Keratinocyte (primary cell): ENCODE data around the gene CMYA5. TPM values are rescaled to one million over a fixed set of nuclear protein-coding genes. Genes with fewer than 3 reads are reported as not detected.
"Not testable (repeated sequence)": the region's sequence is repeated elsewhere in the genome, so short reads cannot be mapped to it uniquely, and the experiment has no call there.

Experiments used
- DNase-seq: peaks from one replicate; pipeline ENCODE4 v3.0.0-alpha.2; 2011; ENCODE audit warnings: low read depth, missing footprints, low spot score
- FAIRE-seq: peaks from 2 replicates; lab custom pipeline; 2011; peaks lifted over from hg19 to GRCh38; lab: Jason Lieb, UNC
- H2AFZ ChIP-seq: 2 replicates; pipeline ENCODE4 v1.6.0; 2012; ENCODE audit warnings: low read length, control low read depth, inconsistent platforms; ENCODE audit not compliant: control insufficient read depth
- H3K27ac ChIP-seq: 2 replicates; pipeline ENCODE4 v1.5.1; 2011; ENCODE audit warnings: low read length; ENCODE audit not compliant: control insufficient read depth, insufficient read depth
- H3K27me3 ChIP-seq: 3 replicates; pipeline ENCODE4 v1.6.0; 2011; ENCODE audit warnings: low read length; ENCODE audit not compliant: control insufficient read depth, insufficient read depth; ENCODE audit errors: extremely low read depth
- H3K36me3 ChIP-seq, 2 experiments: 2 replicates in 1 of 2; 3 replicates in 1 of 2; pipeline ENCODE4 v1.5.1; 2011; ENCODE audit warnings: low read length in 2 of 2, mild to moderate bottlenecking in 1 of 2; ENCODE audit not compliant: control insufficient read depth in 2 of 2, insufficient read depth in 2 of 2; ENCODE audit errors: extremely low read depth in 1 of 2
- H3K4me1 ChIP-seq: 3 replicates; pipeline ENCODE4 v1.5.1; 2011; ENCODE audit warnings: low read length; ENCODE audit not compliant: control insufficient read depth, insufficient read depth; ENCODE audit errors: extremely low read depth
- H3K4me2 ChIP-seq: 3 replicates; pipeline ENCODE4 v1.6.0; 2011; ENCODE audit warnings: low read depth, low read length; ENCODE audit not compliant: control insufficient read depth, insufficient read depth; ENCODE audit errors: extremely low read depth
- H3K4me3 ChIP-seq, 3 experiments: fragments of 200-600 bp in 1 of 3; sonication (generic) in 1 of 3; 2 replicates in 2 of 3; 3 replicates in 1 of 3; pipeline ENCODE4 v1.5.1; 2011 to 2016; ENCODE audit warnings: low read length in 3 of 3, mild to moderate bottlenecking in 3 of 3, control low read depth in 2 of 3, inconsistent platforms in 1 of 3, low read depth in 1 of 3, mixed read lengths in 1 of 3, mixed run types in 1 of 3, moderate library complexity in 1 of 3; ENCODE audit not compliant: control insufficient read depth in 2 of 3, insufficient read depth in 2 of 3; ENCODE audit errors: extremely low read depth in 1 of 3
- H3K79me2 ChIP-seq: 2 replicates; pipeline ENCODE4 v1.6.0; 2012; ENCODE audit warnings: low read length; ENCODE audit not compliant: control insufficient read depth, insufficient read depth
- H3K9ac ChIP-seq: 3 replicates; pipeline ENCODE4 v1.6.0; 2011; ENCODE audit warnings: low read length; ENCODE audit not compliant: control insufficient read depth, insufficient read depth; ENCODE audit errors: extremely low read depth
- H3K9me1 ChIP-seq: 3 replicates; pipeline ENCODE4 v1.6.0; 2011; ENCODE audit warnings: low read length; ENCODE audit not compliant: control insufficient read depth, insufficient read depth; ENCODE audit errors: extremely low read depth
- H3K9me3 ChIP-seq: 2 replicates; pipeline ENCODE4 v1.5.1; 2012; ENCODE audit warnings: low read depth, low read length; ENCODE audit not compliant: control insufficient read depth
- H4K20me1 ChIP-seq: 3 replicates; pipeline ENCODE4 v1.6.0; 2011; ENCODE audit warnings: low read length; ENCODE audit not compliant: control insufficient read depth, insufficient read depth; ENCODE audit errors: extremely low read depth
- EZH2 ChIP-seq: IDR thresholded peaks from one replicate; pipeline ENCODE4 v1.6.1; 2012; ENCODE audit warnings: inconsistent platforms, mild to moderate bottlenecking, low read length, moderate library complexity
- dilution Hi-C: fragments of 300-500 bp; cut with MboI; formaldehyde crosslinking; loops from one replicate; pipeline ENCODE4 v1.7.0; 2020; ENCODE audit warnings: low sequenced_read_pairs; ENCODE audit not compliant: extremely low pct_ligation_motif_present
- polyA plus RNA-seq, 5 experiments: library from polyadenylated mRNA; depleted of rRNA in 3 of 5; stranded (reverse) in 3 of 5; stranded (forward) in 1 of 5; unstranded in 1 of 5; fragments of >200 nt; gene quantifications; 1 replicate in 1 of 5; 2 replicates in 3 of 5; 3 replicates in 1 of 5; pipeline versions ENCODE4 v1.2.1 to v1.2.3, GENCODE V29; 2011 to 2012; ENCODE audit warnings: missing spikeins in 2 of 5, low read depth in 1 of 5, low replicate concordance in 1 of 5
- TF ChIP-seq, protein P1 (sequence below), 3 experiments: IDR thresholded peaks in 1 of 3; conservative IDR thresholded peaks in 1 of 3; optimal IDR thresholded peaks in 1 of 3; 2 replicates in 2 of 3; 3 replicates in 1 of 3; pipeline versions ENCODE3 to v1.5.1; 2011; ENCODE audit warnings: low read length in 3 of 3, mild to moderate bottlenecking in 3 of 3, moderate library complexity in 2 of 3, control low read depth in 1 of 3, inconsistent platforms in 1 of 3; ENCODE audit not compliant: insufficient read depth in 2 of 3; ENCODE audit errors: extremely low read depth in 1 of 3

The CMYA5 gene
- polyA plus RNA-seq, 1 donor (not counting 4 experiments of a cell fraction or from before 2014, with no cell fraction given): 0.25 TPM

- DNase-seq (no peak), FAIRE-seq (no peak)
- dilution Hi-C loops: no loop called here
- no peaks in the 10 kb centered on the region for H3K79me2 ChIP-seq
- H4K20me1 ChIP-seq: no peaks in the 10 kb centered on the region
- TF ChIP-seq, protein P1, sequence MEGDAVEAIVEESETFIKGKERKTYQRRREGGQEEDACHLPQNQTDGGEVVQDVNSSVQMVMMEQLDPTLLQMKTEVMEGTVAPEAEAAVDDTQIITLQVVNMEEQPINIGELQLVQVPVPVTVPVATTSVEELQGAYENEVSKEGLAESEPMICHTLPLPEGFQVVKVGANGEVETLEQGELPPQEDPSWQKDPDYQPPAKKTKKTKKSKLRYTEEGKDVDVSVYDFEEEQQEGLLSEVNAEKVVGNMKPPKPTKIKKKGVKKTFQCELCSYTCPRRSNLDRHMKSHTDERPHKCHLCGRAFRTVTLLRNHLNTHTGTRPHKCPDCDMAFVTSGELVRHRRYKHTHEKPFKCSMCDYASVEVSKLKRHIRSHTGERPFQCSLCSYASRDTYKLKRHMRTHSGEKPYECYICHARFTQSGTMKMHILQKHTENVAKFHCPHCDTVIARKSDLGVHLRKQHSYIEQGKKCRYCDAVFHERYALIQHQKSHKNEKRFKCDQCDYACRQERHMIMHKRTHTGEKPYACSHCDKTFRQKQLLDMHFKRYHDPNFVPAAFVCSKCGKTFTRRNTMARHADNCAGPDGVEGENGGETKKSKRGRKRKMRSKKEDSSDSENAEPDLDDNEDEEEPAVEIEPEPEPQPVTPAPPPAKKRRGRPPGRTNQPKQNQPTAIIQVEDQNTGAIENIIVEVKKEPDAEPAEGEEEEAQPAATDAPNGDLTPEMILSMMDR (optimal IDR thresholded peaks at IDR 0.05 in 1 of 3, IDR thresholded peaks at IDR 0.05 in 1 of 3, conservative IDR thresholded peaks at IDR 0.05 in 1 of 3; ENCODE audit: extremely low read depth in 1 of 3, insufficient read depth in 2 of 3, low read length in 3 of 3): no peak
- no peak overlapping the region for H3K27ac ChIP-seq
- no peak overlapping the region for H2AFZ ChIP-seq
- H3K9me3 ChIP-seq: no peaks in the 10 kb centered on the region
- H3K36me3 ChIP-seq: no peaks in the 10 kb centered on the region
- H3K4me2 ChIP-seq: no peak overlapping the region
- H3K4me1 ChIP-seq: no peaks in the 10 kb centered on the region
- no peaks in the 10 kb centered on the region for H3K27me3 ChIP-seq
- no peaks in the 10 kb centered on the region for H3K9me1 ChIP-seq
- H3K4me3 ChIP-seq: no peak overlapping the region
- H3K9ac ChIP-seq: no peak overlapping the region
Observed at GRCh38 chr5:79774855-79775237, 85.2 kb downstream of the CMYA5 start.

DNA sequence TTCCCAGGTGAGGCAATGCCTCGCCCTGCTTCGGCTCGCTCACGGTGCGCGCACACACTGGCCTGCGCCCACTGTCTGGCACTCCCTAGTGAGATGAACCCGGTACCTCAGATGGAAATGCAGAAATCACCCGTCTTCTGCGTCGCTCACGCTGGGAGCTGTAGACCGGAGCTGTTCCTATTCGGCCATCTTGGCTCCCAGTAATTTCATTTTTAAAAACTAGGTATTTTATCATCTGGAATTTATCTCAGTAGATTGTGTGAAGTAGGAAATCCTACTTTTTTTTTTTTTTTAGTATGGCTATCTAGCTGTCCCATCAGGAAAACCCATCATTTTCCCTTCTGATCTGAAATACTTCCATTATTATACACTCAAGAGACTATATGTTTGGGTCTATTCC is 95.1 kb downstream of the CMYA5 start:
- peak overlapping the region; percentile 49 for H3K27ac ChIP-seq
- H3K4me1 ChIP-seq, H4K20me1 ChIP-seq, FAIRE-seq, H3K9me1 ChIP-seq, H3K36me3 ChIP-seq, DNase-seq, H3K9me3 ChIP-seq, dilution Hi-C loops, H3K27me3 ChIP-seq, H3K79me2 ChIP-seq: not testable (repeated sequence)
- H3K4me2 ChIP-seq: peak overlapping the region; percentile 54
- H3K4me3 ChIP-seq: peak overlapping the region in 2 of 3 experiments; percentile 35 to 46
- H2AFZ ChIP-seq: peak overlapping the region; percentile 30
- H3K9ac ChIP-seq: peak overlapping the region; percentile 50

DNA sequence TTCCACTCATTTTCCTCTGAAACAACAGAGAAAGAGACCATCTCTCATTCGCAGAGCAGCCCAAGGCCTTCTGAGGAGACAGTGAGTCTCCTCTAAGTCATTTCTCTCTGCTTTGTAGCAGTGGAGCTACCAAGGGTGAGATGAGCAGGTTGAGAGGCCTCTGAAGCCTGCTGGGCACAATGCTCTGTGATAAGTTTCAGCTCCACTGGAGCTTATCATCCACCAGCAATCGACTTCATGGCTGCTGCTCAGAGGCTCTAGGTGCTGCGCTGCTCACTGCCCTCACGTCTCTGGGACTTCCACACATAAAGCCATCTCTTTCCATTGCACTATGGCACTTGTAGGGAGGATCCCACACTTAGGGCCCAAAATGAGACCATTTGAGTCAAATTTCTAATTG is 96.3 kb downstream of the CMYA5 start:
- DNase-seq (no peak), FAIRE-seq (no peak)
- H3K36me3 ChIP-seq: no peaks in the 10 kb centered on the region
- H3K27ac ChIP-seq: no peak overlapping the region
- no peaks in the 10 kb centered on the region for H4K20me1 ChIP-seq
- H3K4me1 ChIP-seq: no peaks in the 10 kb centered on the region
- H3K9ac ChIP-seq: no peak overlapping the region
- no peak overlapping the region for H3K4me3 ChIP-seq
- dilution Hi-C loops: no loop called here
- H3K9me1 ChIP-seq: no peaks in the 10 kb centered on the region
- H3K27me3 ChIP-seq: no peaks in the 10 kb centered on the region
- no peaks in the 10 kb centered on the region for H3K9me3 ChIP-seq
- no peaks in the 10 kb centered on the region for H3K79me2 ChIP-seq
- H2AFZ ChIP-seq: no peak overlapping the region
- no peak overlapping the region for H3K4me2 ChIP-seq
- no peak for TF ChIP-seq EZH2
- TF ChIP-seq, protein P1 (optimal IDR thresholded peaks at IDR 0.05 in 1 of 3, IDR thresholded peaks at IDR 0.05 in 1 of 3, conservative IDR thresholded peaks at IDR 0.05 in 1 of 3; ENCODE audit: extremely low read depth in 1 of 3, insufficient read depth in 2 of 3, low read length in 3 of 3): no peak
